ENCODE data around the gene STUB1.

GRCh38 chr16:715477-716199 is 35.4 kb downstream of the STUB1 start:
- TF ChIP-seq CTCF (IDR thresholded peaks at IDR 0.05): no peak
- TF ChIP-seq EP300 (IDR thresholded peaks at IDR 0.05; ENCODE audit: low read depth): no peak

Measured in transverse colon (tissue), 3 donors.